Measurements from ENCODE around the gene CBX8. TPM values are rescaled to one million over a fixed set of nuclear protein-coding genes. Genes with fewer than 3 reads are reported as not detected.

Gene CBX8
- total and polyA plus RNA-seq, 10 donors = 2.1 to 5.6 (median 3.4) TPM

- peak; percentile 99 for DNase-seq
- H3K36me3 ChIP-seq = peaks cover 0 to 23% (median 9%) of the 10 kb centered on the region in 6 donors
- WGBS, 5 donors = 1 to 3% (median 2%) methylated on average over 67 to 103 of the region's 103 CpGs
- intact Hi-C loops (cut with DNase I; ENCODE audit: low total_unique reads) = loop anchor here (5.0 to 10.0 kb wide), 3 partner anchors 37 to 145 kb away; no protein-coding TSS in a partner anchor
- H3K9me3 ChIP-seq = peaks cover 0 to 4% (median 0%) of the 10 kb centered on the region in 8 donors
- H3K27ac ChIP-seq = peak within 1 kb of the TSS; percentile 93 to 99 (median 98)
- H3K4me3 ChIP-seq = peak within 1 kb of the TSS; percentile 77 to 96 (median 88)
- TF ChIP-seq POLR2A (IDR thresholded peaks at IDR 0.05) (peak in 2 of 3 donors; percentile 73 to 88), CTCF (IDR thresholded peaks at IDR 0.05 in 8 of 11, conservative IDR thresholded peaks at IDR 0.05 in 3 of 11) (peak; percentile 37 to 88 (median 67)), POLR2AphosphoS5 (IDR thresholded peaks at IDR 0.05) (peak; percentile 96)
- H3K4me1 ChIP-seq = peaks cover 50 to 89% (median 85%) of the 10 kb centered on the region in 6 donors
- H3K27me3 ChIP-seq (replicated peaks in 1 of 7) = peaks cover 18 to 52% (median 51%) of the 10 kb centered on the region in 7 donors
Observed at GRCh38 chr17:79839356-79840268, 42.7 kb upstream of the CBX8 start, which contains the start of gene CBX4. Gene CBX4, minus strand, starts transcription at chr17:79839440. Its CDS starts 189 bp downstream, at chr17:79839251.

GRCh38 chr17:79838522-79839274, 41.8 kb upstream of the CBX8 start:
- TF ChIP-seq CTCF (IDR thresholded peaks at IDR 0.05 in 8 of 11, conservative IDR thresholded peaks at IDR 0.05 in 3 of 11) = no peak
- peak in 2 of 3 donors; percentile 57 to 73 for TF ChIP-seq POLR2AphosphoS5 (IDR thresholded peaks at IDR 0.05)
- 0 to 2% (median 1%) methylated on average over 32 to 67 of the region's 67 CpGs for WGBS, 5 donors
- H3K4me1 ChIP-seq = peaks cover 42 to 89% (median 82%) of the 10 kb centered on the region in 6 donors
- peaks cover 0 to 4% (median 0%) of the 10 kb centered on the region in 8 donors for H3K9me3 ChIP-seq
- intact Hi-C loops (cut with DNase I; ENCODE audit: low total_unique reads) = loop anchor here (10.0 kb wide), 1 partner anchor 94 kb away; no protein-coding TSS in a partner anchor
- peak overlapping the region; percentile 93 to 99 (median 98) for H3K27ac ChIP-seq
- DNase-seq = peak; percentile 91
- H3K4me3 ChIP-seq = peak overlapping the region; percentile 77 to 96 (median 88)
- H3K27me3 ChIP-seq (replicated peaks in 1 of 7) = peaks cover 18 to 43% (median 42%) of the 10 kb centered on the region in 7 donors
- H3K36me3 ChIP-seq = peaks cover 3 to 32% (median 18%) of the 10 kb centered on the region in 6 donors

DNA sequence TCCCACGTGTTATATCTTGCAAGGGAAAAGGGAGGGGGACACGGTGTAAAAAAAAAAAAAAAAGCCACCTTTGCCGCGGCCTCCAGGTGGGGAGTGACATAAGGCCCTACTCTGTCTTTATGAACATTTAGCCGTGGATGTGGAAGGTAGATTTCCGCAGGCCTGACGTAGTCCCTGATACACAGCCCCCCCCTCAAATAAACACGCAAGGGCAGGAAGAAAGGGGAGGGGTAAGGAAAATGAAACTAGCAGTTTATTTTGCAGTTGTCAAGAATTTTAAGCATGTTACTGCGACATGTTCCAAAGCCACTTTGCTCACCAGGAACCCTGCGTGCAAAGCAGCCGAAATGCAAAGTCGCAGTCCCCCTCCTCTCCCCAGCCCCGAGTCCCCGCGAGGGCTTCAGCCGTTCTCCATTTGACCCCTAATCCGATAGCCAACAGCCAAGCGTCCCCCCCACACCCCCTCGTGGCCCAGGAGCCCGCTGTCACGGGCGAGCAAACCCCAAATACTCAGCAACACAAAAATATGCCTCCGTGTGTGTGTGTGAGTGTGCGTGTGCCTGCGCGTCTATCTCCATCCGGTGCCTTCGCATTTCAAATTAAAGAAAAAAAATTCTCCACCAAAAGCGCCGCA, 41.1 kb upstream of the CBX8 start:
- peak; percentile 87 for DNase-seq
- peaks cover 39 to 89% (median 82%) of the 10 kb centered on the region in 6 donors for H3K4me1 ChIP-seq
- peaks cover 0 to 4% (median 0%) of the 10 kb centered on the region in 8 donors for H3K9me3 ChIP-seq
- peaks cover 3 to 39% (median 23%) of the 10 kb centered on the region in 6 donors for H3K36me3 ChIP-seq
- TF ChIP-seq POLR2AphosphoS5 (IDR thresholded peaks at IDR 0.05) = peak in 1 of 3 donors; percentile 33
- TF ChIP-seq CTCF (IDR thresholded peaks at IDR 0.05 in 8 of 11, conservative IDR thresholded peaks at IDR 0.05 in 3 of 11) = peak in 1 of 11 experiments; percentile 4
- TF ChIP-seq POLR2A (IDR thresholded peaks at IDR 0.05) = no peak
- WGBS, 5 donors = 0 to 2% (median 1%) methylated on average over 29 to 30 of the region's 30 CpGs
- H3K27ac ChIP-seq = peak overlapping the region; percentile 93 to 99 (median 98)
- intact Hi-C loops (cut with DNase I; ENCODE audit: low total_unique reads) = loop anchor here (10.0 kb wide), 1 partner anchor 93 kb away; no protein-coding TSS in a partner anchor
- peaks cover 15 to 36% (median 35%) of the 10 kb centered on the region in 7 donors for H3K27me3 ChIP-seq (replicated peaks in 1 of 7)
- H3K4me3 ChIP-seq = peak overlapping the region; percentile 77 to 96 (median 88)

Data from spleen (tissue), 11 donors.